NCI-H446 treated with DMSO at 0.1 percent for 48 hours (cell line): ENCODE data around the gene STX8.

ENCODE experiments used
- DNase-seq: peaks from one replicate; lab custom pipeline; 2025; lab: John Stamatoyannopoulos, UW

The STX8 gene

GRCh38 chr17:9298135-9298534, 277.5 kb downstream of the STX8 start:
- DNase-seq = no peak

GRCh38 chr17:9294661-9295210, 280.9 kb downstream of the STX8 start:
- DNase-seq = no peak

GRCh38 chr17:9292561-9292941, 283.1 kb downstream of the STX8 start:
- DNase-seq = no peak

GRCh38 chr17:9291912-9292560, 283.6 kb downstream of the STX8 start:
- DNase-seq = no peak

GRCh38 chr17:9290226-9290613, 285.4 kb downstream of the STX8 start:
- DNase-seq = no peak

GRCh38 chr17:9287306-9287705, 288.3 kb downstream of the STX8 start:
- no peak for DNase-seq

GRCh38 chr17:9286434-9286833, 289.2 kb downstream of the STX8 start:
- DNase-seq = no peak

GRCh38 chr17:9285602-9286427, 289.8 kb downstream of the STX8 start:
- DNase-seq = no peak

GRCh38 chr17:9284884-9285283, 290.7 kb downstream of the STX8 start:
- no peak for DNase-seq

- no peak for DNase-seq
These were observed 291.7 kb downstream of the STX8 start for GRCh38 chr17:9283909-9284308.

GRCh38 chr17:9279893-9280292, 295.7 kb downstream of the STX8 start:
- DNase-seq = no peak

GRCh38 chr17:9274973-9275372, 300.6 kb downstream of the STX8 start:
- DNase-seq = no peak

- no peak for DNase-seq
These were observed 301.9 kb downstream of the STX8 start for GRCh38 chr17:9273428-9274391.

- DNase-seq = no peak
These were observed 303.0 kb downstream of the STX8 start for GRCh38 chr17:9272501-9273200.

- no peak for DNase-seq
These were observed 303.6 kb downstream of the STX8 start for GRCh38 chr17:9271989-9272388.

GRCh38 chr17:9270921-9271320, 304.7 kb downstream of the STX8 start:
- DNase-seq = no peak

- no peak for DNase-seq
These were observed 306.1 kb downstream of the STX8 start for GRCh38 chr17:9269350-9270035.

- DNase-seq = no peak
These were observed 307.1 kb downstream of the STX8 start for GRCh38 chr17:9268546-9268945.

GRCh38 chr17:9266697-9267117, 308.9 kb downstream of the STX8 start:
- no peak for DNase-seq

- DNase-seq = no peak
These were observed 309.5 kb downstream of the STX8 start for GRCh38 chr17:9266031-9266680.
